ENCODE measurements around the gene EFNA4. TPM values are rescaled to one million over a fixed set of nuclear protein-coding genes. Genes with fewer than 3 reads are reported as not detected.
A peak's percentile ranks its signal among the peaks of the same experiment; 100 is the strongest.

Gene EFNA4
- total and polyA plus RNA-seq, 9 of the 15 experiments (the other 6 are each of a cell fraction or from before 2014, with no cell fraction given): 0.68 to 7.4 (median 6.1) TPM

- TF ChIP-seq MYNN (IDR thresholded peaks at IDR 0.05) (no peak), MYNN (CRISPR knock-in tag; IDR thresholded peaks at IDR 0.05) (no peak), MNT (conservative IDR thresholded peaks at IDR 0.05) (peak; percentile 69 to 90), ETV1 (tag; conservative IDR thresholded peaks at IDR 0.05; ENCODE audit: low read depth) (no peak), CTCF (IDR thresholded peaks at IDR 0.05 in 2 of 3, conservative IDR thresholded peaks at IDR 0.05 in 1 of 3; ENCODE audit: insufficient read depth in 2 of 3, low read depth in 1 of 3, low read length in 3 of 3) (peak; percentile 60 to 78 (median 62)), USF1 (CRISPR knock-in tag; IDR thresholded peaks at IDR 0.05) (no peak; the same call in 1 of the 2 replicates), TEAD1 (CRISPR knock-in tag; IDR thresholded peaks at IDR 0.05) (peak in 1 of 2 experiments; percentile 26; a peak in 1 of 4 replicates), ARID2 (IDR thresholded peaks at IDR 0.05) (no peak), ZNF212 (CRISPR knock-in tag; IDR thresholded peaks at IDR 0.05) (no peak), GATAD2B (IDR thresholded peaks at IDR 0.05; ENCODE audit: borderline replicate concordance) (no peak), GATAD2A (IDR thresholded peaks at IDR 0.05) (no peak), ADNP (tag; IDR thresholded peaks at IDR 0.05) (no peak), THRB (CRISPR knock-in tag; conservative IDR thresholded peaks at IDR 0.05) (no peak), NFATC3 (IDR thresholded peaks at IDR 0.05) (no peak), JUND (IDR thresholded peaks at IDR 0.05; ENCODE audit: borderline replicate concordance, low read depth, low read length) (peak; percentile 29; the same call in 1 of the 2 replicates), JUND (tag; IDR thresholded peaks at IDR 0.05; ENCODE audit: borderline replicate concordance, low read depth, low read length) (no peak; the same call in 2 of the 3 replicates), ZNF445 (CRISPR knock-in tag; IDR thresholded peaks at IDR 0.05; ENCODE audit: low read depth) (no peak), NCOA2 (IDR thresholded peaks at IDR 0.05; ENCODE audit: partially characterized antibody in 2 of 2) (no peak), ZKSCAN1 (IDR thresholded peaks at IDR 0.05; ENCODE audit: low read depth, low read length) (no peak), LEF1 (IDR thresholded peaks at IDR 0.05) (0 out of 2 replicates have a peak, but pooled peaks have one; percentile 41), RBM25 (IDR thresholded peaks at IDR 0.05; ENCODE audit: low read depth, low read length, severe bottlenecking) (no peak), ZNF551 (CRISPR knock-in tag; IDR thresholded peaks at IDR 0.05) (no peak), SLC30A9 (CRISPR knock-in tag; IDR thresholded peaks at IDR 0.05) (no peak), YBX1 (IDR thresholded peaks at IDR 0.05) (no peak), ZNF184 (CRISPR knock-in tag; IDR thresholded peaks at IDR 0.05) (no peak)
These were observed 7.4 kb downstream of the EFNA4 start (continued) for GRCh38 chr1:155070721-155071569.

All from K562 (cell line).